ENCODE measurements around the gene TOM1L2.

The TOM1L2 gene

GRCh38 chr17:17871913-17872312, 100.3 kb downstream of the TOM1L2 start:
- DNase-seq, result no peak

GRCh38 chr17:17870247-17870646, 102.0 kb downstream of the TOM1L2 start:
- DNase-seq, result no peak

- no peak for DNase-seq
Measured at GRCh38 chr17:17868641-17869522, 103.3 kb downstream of the TOM1L2 start.

GRCh38 chr17:17866897-17867296, 105.3 kb downstream of the TOM1L2 start:
- DNase-seq, result no peak

- DNase-seq, result no peak
Measured at GRCh38 chr17:17866425-17866824, 105.8 kb downstream of the TOM1L2 start.

GRCh38 chr17:17865035-17865434, 107.2 kb downstream of the TOM1L2 start:
- no peak for DNase-seq

- DNase-seq, result no peak
Measured at GRCh38 chr17:17860766-17861107, 111.5 kb downstream of the TOM1L2 start.

- DNase-seq, result peak; percentile 67 to 72
Measured at GRCh38 chr17:17859909-17860765, 112.1 kb downstream of the TOM1L2 start.

GRCh38 chr17:17857496-17857895, 114.7 kb downstream of the TOM1L2 start:
- no peak for DNase-seq

- DNase-seq, result no peak
Measured at GRCh38 chr17:17856386-17856785, 115.8 kb downstream of the TOM1L2 start.

- no peak for DNase-seq
Measured at GRCh38 chr17:17855976-17856375, 116.2 kb downstream of the TOM1L2 start.

- no peak for DNase-seq
Measured at GRCh38 chr17:17853811-17854447, 118.3 kb downstream of the TOM1L2 start.

- no peak for DNase-seq
Measured at GRCh38 chr17:17852930-17853329, 119.3 kb downstream of the TOM1L2 start.

- no peak for DNase-seq
Measured at GRCh38 chr17:17851103-17852002, 120.8 kb downstream of the TOM1L2 start.

GRCh38 chr17:17849845-17850373, 122.3 kb downstream of the TOM1L2 start:
- peak in 1 of 2 donors; percentile 62 for DNase-seq

- peak; percentile 77 to 80 for DNase-seq
Measured at GRCh38 chr17:17849147-17849820, 122.9 kb downstream of the TOM1L2 start.

- no peak for DNase-seq
Measured at GRCh38 chr17:17848311-17849082, 123.7 kb downstream of the TOM1L2 start.

GRCh38 chr17:17847726-17848125, 124.5 kb downstream of the TOM1L2 start:
- DNase-seq, result no peak

GRCh38 chr17:17847118-17847689, 125.0 kb downstream of the TOM1L2 start:
- DNase-seq, result no peak

- no peak for DNase-seq
Measured at GRCh38 chr17:17846645-17847044, 125.6 kb downstream of the TOM1L2 start.
